Measurements from ENCODE around the gene TM4SF20. TPM values are rescaled to one million over a fixed set of nuclear protein-coding genes. Genes with fewer than 3 reads are reported as not detected.

TM4SF20 gene, protein sequence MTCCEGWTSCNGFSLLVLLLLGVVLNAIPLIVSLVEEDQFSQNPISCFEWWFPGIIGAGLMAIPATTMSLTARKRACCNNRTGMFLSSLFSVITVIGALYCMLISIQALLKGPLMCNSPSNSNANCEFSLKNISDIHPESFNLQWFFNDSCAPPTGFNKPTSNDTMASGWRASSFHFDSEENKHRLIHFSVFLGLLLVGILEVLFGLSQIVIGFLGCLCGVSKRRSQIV
- total RNA-seq, result not detected
- not detected for polyA plus RNA-seq (2013, experiment 1 of 2)
- polyA plus RNA-seq (2013, experiment 2 of 2), result not detected
- long read RNA-seq, experiment 1, result 0 reads
- long read RNA-seq, experiment 2, result 0 reads
- long read RNA-seq, experiment 3, partial matches to known transcripts, result 0 of 1 reads
- long read RNA-seq, experiment 3, other reads (novel, unspliced or antisense), result 1 of 1 reads
- long read RNA-seq, experiment 4, result 0 reads

GRCh38 chr2:227379095-227379494 is at the start of gene TM4SF20:
Gene TM4SF20, minus strand, starts transcription at chr2:227379306. Its CDS starts 38 bp downstream, at chr2:227379268.
- no peak within 1 kb of the TSS for H3K27ac Mint-ChIP-seq
- no peaks in the 10 kb centered on the region for H3K36me3 ChIP-seq (ENCODE audit: control insufficient read depth, insufficient read depth, low read length)
- H3K27me3 ChIP-seq (ENCODE audit: control insufficient read depth, insufficient read depth, low read length, poor library complexity, severe bottlenecking), result no peaks in the 10 kb centered on the region
- no peaks in the 10 kb centered on the region for H3K9me3 ChIP-seq (ENCODE audit: control insufficient read depth, low read length)
- no peak within 1 kb of the TSS for H3K4me3 Mint-ChIP-seq
- peaks cover 8% of the 10 kb centered on the region for H3K4me1 Mint-ChIP-seq
- no peak within 1 kb of the TSS for H3K9ac ChIP-seq (ENCODE audit: extremely low read depth, low read length, poor library complexity, severe bottlenecking)
- H3K36me3 Mint-ChIP-seq (ENCODE audit: low read depth), result no peaks in the 10 kb centered on the region
- H3K4me3 ChIP-seq (ENCODE audit: low read length), result no peak within 1 kb of the TSS
- TF ChIP-seq, protein P1, sequence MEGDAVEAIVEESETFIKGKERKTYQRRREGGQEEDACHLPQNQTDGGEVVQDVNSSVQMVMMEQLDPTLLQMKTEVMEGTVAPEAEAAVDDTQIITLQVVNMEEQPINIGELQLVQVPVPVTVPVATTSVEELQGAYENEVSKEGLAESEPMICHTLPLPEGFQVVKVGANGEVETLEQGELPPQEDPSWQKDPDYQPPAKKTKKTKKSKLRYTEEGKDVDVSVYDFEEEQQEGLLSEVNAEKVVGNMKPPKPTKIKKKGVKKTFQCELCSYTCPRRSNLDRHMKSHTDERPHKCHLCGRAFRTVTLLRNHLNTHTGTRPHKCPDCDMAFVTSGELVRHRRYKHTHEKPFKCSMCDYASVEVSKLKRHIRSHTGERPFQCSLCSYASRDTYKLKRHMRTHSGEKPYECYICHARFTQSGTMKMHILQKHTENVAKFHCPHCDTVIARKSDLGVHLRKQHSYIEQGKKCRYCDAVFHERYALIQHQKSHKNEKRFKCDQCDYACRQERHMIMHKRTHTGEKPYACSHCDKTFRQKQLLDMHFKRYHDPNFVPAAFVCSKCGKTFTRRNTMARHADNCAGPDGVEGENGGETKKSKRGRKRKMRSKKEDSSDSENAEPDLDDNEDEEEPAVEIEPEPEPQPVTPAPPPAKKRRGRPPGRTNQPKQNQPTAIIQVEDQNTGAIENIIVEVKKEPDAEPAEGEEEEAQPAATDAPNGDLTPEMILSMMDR (conservative IDR thresholded peaks at IDR 0.05), result no peak
- H3K27ac ChIP-seq (ENCODE audit: low read depth, low read length), result no peak within 1 kb of the TSS
- DNase-seq, result no peak
- H3K4me1 ChIP-seq (ENCODE audit: control insufficient read depth, insufficient read depth, low read length), result no peaks in the 10 kb centered on the region
- WGBS, 2 experiments (ENCODE audit: insufficient coverage in 1 of 2, insufficient read length in 1 of 2), result 83 to 88% methylated on average over 3 to 4 of the region's 4 CpGs
- H3K27me3 Mint-ChIP-seq (ENCODE audit: insufficient read depth), result no peaks in the 10 kb centered on the region
- H3K9me3 Mint-ChIP-seq, result no peaks in the 10 kb centered on the region

- Mint-ChIP-seq H3K36me3 (ENCODE audit: low read depth) (peaks cover 4% of the 10 kb centered on the region), H3K9me3 (peaks cover 23% of the 10 kb centered on the region), H3K4me3 (no peak overlapping the region), H3K27ac (no peak overlapping the region), H3K4me1 (no peaks in the 10 kb centered on the region), H3K27me3 (ENCODE audit: insufficient read depth) (no peaks in the 10 kb centered on the region)
- Histone ChIP-seq H3K27me3 (ENCODE audit: control insufficient read depth, insufficient read depth, low read length, poor library complexity, severe bottlenecking) (no peaks in the 10 kb centered on the region), H3K36me3 (ENCODE audit: control insufficient read depth, insufficient read depth, low read length) (no peaks in the 10 kb centered on the region), H3K4me1 (ENCODE audit: control insufficient read depth, insufficient read depth, low read length) (no peaks in the 10 kb centered on the region), H3K9me3 (ENCODE audit: control insufficient read depth, low read length) (peaks cover 13% of the 10 kb centered on the region), H3K27ac (ENCODE audit: low read depth, low read length) (no peak overlapping the region), H3K4me3 (ENCODE audit: low read length) (no peak overlapping the region), H3K9ac (ENCODE audit: extremely low read depth, low read length, poor library complexity, severe bottlenecking) (no peak overlapping the region)
- TF ChIP-seq, protein P1 (conservative IDR thresholded peaks at IDR 0.05), result no peak
- no peak for DNase-seq
- 90% methylated on average over 7 to 8 of the region's 8 CpGs for WGBS, 2 experiments (ENCODE audit: insufficient coverage in 1 of 2, insufficient read length in 1 of 2)
Measured at GRCh38 chr2:227428731-227429285, 49.7 kb upstream of the TM4SF20 start.

GRCh38 chr2:227423656-227424499 is 44.8 kb upstream of the TM4SF20 start:
- no peaks in the 10 kb centered on the region for H3K9me3 ChIP-seq (ENCODE audit: control insufficient read depth, low read length)
- H3K4me1 ChIP-seq (ENCODE audit: control insufficient read depth, insufficient read depth, low read length), result no peaks in the 10 kb centered on the region
- Mint-ChIP-seq H3K36me3 (ENCODE audit: low read depth) (no peaks in the 10 kb centered on the region), H3K9me3 (no peaks in the 10 kb centered on the region), H3K27me3 (ENCODE audit: insufficient read depth) (no peaks in the 10 kb centered on the region), H3K27ac (no peak overlapping the region), H3K4me3 (no peak overlapping the region), H3K4me1 (no peaks in the 10 kb centered on the region)
- no peak overlapping the region for H3K27ac ChIP-seq (ENCODE audit: low read depth, low read length)
- H3K27me3 ChIP-seq (ENCODE audit: control insufficient read depth, insufficient read depth, low read length, poor library complexity, severe bottlenecking), result no peaks in the 10 kb centered on the region
- H3K36me3 ChIP-seq (ENCODE audit: control insufficient read depth, insufficient read depth, low read length), result no peaks in the 10 kb centered on the region
- TF ChIP-seq, protein P1 (conservative IDR thresholded peaks at IDR 0.05), result no peak
- 84% methylated on average over 10 of the region's 10 CpGs for WGBS, 2 experiments (ENCODE audit: insufficient coverage in 1 of 2, insufficient read length in 1 of 2)
- peak; percentile 48 for DNase-seq
- no peak overlapping the region for H3K9ac ChIP-seq (ENCODE audit: extremely low read depth, low read length, poor library complexity, severe bottlenecking)
- no peak overlapping the region for H3K4me3 ChIP-seq (ENCODE audit: low read length)

Measured in endodermal cell (in vitro differentiated cells).